GDM1 (cell line): ENCODE measurements around the gene NPAS3.

Experiments used
- DNase-seq: peaks from one replicate; lab custom pipeline; 2025; lab: John Stamatoyannopoulos, UW

NPAS3 gene

GRCh38 chr14:33016613-33017012 is 77.9 kb downstream of the NPAS3 start:
- DNase-seq, result no peak

GRCh38 chr14:33017016-33017415 is 78.3 kb downstream of the NPAS3 start:
- no peak for DNase-seq

DNA sequence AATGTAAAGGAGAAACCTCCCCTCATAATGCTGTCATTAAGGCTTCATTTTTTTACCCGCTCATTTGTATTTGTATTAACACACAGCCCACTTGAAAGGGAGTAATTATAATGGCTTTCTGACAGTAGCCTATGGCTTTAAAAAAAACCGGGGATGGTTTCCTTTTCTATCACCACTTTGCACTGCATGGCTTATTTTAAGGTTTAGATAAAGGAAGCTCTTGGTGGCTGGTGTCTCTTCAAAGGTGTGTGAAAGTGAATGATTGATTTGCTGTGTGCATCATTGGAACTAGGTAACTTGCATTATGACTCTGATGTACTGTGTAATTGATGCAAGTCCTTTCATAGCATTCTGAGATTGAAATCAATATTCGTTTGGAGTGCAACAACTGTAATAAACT is 80.7 kb downstream of the NPAS3 start:
- DNase-seq, result no peak

- no peak for DNase-seq
These were observed 88.3 kb downstream of the NPAS3 start for GRCh38 chr14:33026850-33027430.

DNA sequence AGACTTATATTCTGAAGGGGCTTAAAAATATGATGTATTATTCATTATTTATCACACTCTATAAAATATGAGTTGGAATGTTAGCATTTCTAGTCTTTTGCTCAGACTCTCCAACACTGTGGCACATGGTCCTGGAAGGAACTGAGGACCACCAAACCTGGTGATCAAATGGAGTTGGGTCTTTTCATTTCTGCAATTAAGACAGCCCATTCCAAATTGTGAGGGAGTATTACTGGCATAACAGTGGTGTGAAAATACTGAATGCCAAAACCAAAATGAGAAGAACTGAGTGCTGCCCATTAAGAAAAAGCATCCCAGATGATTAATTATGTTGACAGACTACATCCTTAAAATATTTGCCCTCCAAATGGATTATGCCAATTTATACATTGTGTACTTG is 90.8 kb downstream of the NPAS3 start:
- DNase-seq, result no peak

DNA sequence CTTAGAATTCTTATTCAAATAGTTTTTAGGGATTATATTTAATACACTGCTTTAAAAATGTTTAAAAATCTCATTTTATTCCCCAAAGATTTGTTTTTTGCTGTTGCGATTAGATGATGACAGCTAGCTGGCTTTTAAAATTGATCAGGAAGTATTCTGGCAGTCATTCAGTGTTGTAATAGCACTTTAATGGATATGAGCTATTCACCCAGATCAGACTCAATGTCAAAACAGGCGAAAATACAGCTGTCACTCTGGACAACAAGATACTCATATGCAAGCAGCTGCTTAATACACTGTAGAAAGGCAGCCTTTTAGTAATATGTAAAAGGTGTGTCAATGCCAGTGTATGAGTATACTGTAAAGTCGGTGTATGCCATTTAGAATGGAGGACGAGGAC is 91.7 kb downstream of the NPAS3 start:
- no peak for DNase-seq

- DNase-seq, result no peak
These were observed 96.9 kb downstream of the NPAS3 start for GRCh38 chr14:33035416-33036194.

- DNase-seq, result no peak
These were observed 100.6 kb downstream of the NPAS3 start for GRCh38 chr14:33039311-33039710.

- DNase-seq, result no peak
These were observed 101.9 kb downstream of the NPAS3 start for GRCh38 chr14:33040372-33041140.

- no peak for DNase-seq
These were observed 103.9 kb downstream of the NPAS3 start for GRCh38 chr14:33042591-33042990.

GRCh38 chr14:33045760-33046159 is 107.1 kb downstream of the NPAS3 start:
- no peak for DNase-seq

DNA sequence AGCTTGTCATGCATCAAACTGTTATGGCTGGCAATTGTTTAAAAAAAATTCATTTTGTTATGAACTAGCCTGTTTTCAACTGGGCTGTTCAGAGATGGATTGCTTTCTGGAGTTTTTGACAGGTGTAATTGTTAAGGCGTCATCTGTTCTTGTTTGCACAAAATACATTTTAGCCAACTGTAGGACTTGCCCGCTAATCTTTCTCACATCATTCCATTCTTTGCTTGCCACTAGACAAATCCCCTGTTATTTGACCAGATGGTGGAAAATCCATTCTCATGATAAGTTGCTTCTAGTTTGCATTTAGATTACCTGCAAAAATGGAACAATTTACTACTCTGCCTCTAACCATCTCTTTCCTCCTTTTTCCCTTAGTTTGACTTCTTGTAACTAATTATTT is 114.3 kb downstream of the NPAS3 start:
- no peak for DNase-seq

DNA sequence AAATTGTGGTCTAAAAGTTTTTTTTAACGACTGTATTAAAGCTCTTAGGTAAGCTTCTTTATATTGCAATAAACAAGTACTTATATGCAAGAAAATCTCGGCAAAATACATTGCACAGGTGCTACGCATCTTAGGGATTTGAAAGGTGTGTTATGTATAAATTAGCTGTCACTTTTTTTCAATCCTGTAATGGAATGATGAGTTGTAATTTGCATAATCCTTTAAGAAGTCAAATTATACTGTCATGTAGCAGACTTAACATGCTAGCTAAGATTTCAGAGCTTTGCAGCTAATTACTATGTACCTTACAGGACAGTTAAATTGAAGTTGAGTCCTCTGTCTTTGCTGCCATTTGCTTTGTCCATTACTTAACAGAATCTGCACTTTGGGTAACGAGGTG is 117.5 kb downstream of the NPAS3 start:
- no peak for DNase-seq

GRCh38 chr14:33057585-33057984 is 118.9 kb downstream of the NPAS3 start:
- no peak for DNase-seq

GRCh38 chr14:33061667-33062325 is 123.1 kb downstream of the NPAS3 start:
- no peak for DNase-seq

- no peak for DNase-seq
These were observed 123.8 kb downstream of the NPAS3 start for GRCh38 chr14:33062476-33062875.

- DNase-seq, result no peak
These were observed 124.2 kb downstream of the NPAS3 start for GRCh38 chr14:33062881-33063280.

GRCh38 chr14:33063521-33063920 is 124.8 kb downstream of the NPAS3 start:
- DNase-seq, result no peak

GRCh38 chr14:33065634-33066033 is 127.0 kb downstream of the NPAS3 start:
- DNase-seq, result no peak

DNA sequence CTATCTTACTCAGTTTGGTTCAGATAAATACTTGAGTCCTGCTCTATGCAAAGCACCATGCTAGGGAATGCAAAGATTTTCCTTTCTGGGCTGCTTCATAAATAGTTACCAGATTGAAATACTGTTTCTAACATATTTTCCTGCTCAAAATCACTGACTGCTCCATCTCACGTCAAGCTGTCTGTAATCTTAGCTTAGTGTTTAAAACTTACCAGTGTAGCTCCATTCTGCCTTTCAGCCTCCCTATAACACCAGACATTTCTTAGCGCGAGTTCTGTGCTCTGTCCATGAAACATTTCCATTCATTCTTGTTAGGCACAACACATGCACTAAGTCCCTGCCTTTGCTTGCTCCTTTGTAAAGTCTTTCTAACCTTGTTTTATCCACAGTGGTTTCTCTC is 129.4 kb downstream of the NPAS3 start:
- DNase-seq, result no peak

GRCh38 chr14:33068626-33069025 is 129.9 kb downstream of the NPAS3 start:
- no peak for DNase-seq

DNA sequence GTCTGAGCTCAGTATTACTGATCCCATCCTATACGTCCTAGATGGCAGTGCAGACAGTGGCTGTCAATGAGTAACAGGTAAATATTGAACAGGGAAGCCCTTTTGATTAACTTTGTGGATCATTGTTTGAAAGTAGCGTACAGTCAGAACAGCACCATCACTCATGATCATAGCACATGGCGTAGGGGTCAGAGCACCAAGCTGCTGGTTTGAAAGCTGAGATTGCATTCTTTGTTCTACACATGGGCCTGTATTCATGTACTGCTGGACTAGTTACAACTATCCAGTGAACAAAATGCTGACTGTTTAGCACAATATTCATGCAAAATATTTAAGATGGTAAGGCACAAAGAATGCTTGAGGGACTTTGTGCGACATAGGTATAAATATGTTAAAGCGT is 131.8 kb downstream of the NPAS3 start:
- DNase-seq, result no peak

GRCh38 chr14:33073023-33073422 is 134.3 kb downstream of the NPAS3 start:
- DNase-seq, result no peak
